ENCODE data around the gene SPDYE17.
"Not testable (repeated sequence)": the region's sequence is repeated elsewhere in the genome, so short reads cannot be mapped to it uniquely, and the experiment has no call there.

DNA sequence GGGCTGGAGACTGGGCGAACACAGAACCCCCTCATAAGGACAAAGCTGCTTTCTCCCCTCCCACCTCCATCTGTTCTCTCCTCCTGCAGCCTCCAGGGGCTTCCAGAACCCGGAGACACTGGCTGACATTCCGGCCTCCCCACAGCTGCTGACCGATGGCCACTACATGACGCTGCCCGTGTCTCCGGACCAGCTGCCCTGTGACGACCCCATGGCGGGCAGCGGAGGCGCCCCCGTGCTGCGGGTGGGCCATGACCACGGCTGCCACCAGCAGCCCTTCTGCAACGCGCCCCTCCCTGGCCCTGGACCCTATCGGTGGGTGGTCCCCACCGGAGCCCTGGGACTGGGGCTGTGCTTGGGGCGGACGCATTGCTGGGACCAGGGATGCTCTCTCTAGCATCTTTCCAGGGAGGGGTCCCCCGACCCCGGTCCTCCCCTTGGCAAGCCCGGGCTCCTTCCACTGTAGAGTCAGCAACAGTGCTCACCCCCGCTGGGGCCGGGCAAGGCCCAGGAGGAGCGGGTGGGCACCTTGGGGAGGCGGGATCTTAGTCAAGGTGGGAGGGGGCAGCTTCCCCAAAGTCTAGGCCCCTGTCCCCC, 26.6 kb downstream of the SPDYE17 start:
- TF ChIP-seq, protein P1, sequence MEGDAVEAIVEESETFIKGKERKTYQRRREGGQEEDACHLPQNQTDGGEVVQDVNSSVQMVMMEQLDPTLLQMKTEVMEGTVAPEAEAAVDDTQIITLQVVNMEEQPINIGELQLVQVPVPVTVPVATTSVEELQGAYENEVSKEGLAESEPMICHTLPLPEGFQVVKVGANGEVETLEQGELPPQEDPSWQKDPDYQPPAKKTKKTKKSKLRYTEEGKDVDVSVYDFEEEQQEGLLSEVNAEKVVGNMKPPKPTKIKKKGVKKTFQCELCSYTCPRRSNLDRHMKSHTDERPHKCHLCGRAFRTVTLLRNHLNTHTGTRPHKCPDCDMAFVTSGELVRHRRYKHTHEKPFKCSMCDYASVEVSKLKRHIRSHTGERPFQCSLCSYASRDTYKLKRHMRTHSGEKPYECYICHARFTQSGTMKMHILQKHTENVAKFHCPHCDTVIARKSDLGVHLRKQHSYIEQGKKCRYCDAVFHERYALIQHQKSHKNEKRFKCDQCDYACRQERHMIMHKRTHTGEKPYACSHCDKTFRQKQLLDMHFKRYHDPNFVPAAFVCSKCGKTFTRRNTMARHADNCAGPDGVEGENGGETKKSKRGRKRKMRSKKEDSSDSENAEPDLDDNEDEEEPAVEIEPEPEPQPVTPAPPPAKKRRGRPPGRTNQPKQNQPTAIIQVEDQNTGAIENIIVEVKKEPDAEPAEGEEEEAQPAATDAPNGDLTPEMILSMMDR (IDR thresholded peaks at IDR 0.05; ENCODE audit: low read depth, low read length), result not testable (repeated sequence)
- TF ChIP-seq EZH2phosphoT487 (IDR thresholded peaks at IDR 0.05; ENCODE audit: low read depth), result not testable (repeated sequence)
